ENCODE results near the gene HSD17B14. TPM values are rescaled to one million over a fixed set of nuclear protein-coding genes. Genes with fewer than 3 reads are reported as not detected.

HSD17B14 gene
- total and polyA plus RNA-seq, 2 donors (not counting 1 experiment from before 2014, with no cell fraction given), result 4.5 to 11.1 TPM

DNA sequence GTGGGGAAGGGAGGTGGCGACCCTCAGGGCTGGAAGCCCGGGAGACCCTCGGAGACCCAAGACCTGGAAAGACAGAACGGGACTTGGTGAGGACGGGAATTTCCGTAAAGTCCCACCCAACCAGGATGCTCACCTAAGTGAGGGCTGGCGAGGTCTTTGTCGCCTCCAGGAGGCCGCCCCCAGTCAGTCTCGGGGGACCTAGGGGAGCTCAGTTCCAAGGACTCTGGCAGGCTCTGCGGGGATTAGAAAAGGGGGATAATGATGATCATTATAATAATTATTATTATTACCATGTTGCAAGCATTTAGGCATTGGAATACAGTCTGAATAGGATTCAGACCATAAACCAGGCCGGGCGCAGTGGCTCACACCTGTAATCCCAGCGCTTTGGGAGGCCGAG is 9.1 kb upstream of the HSD17B14 start:
- H3K9me3 ChIP-seq (ENCODE audit: control insufficient read depth, insufficient read depth, low read depth, low read length), result no peaks in the 10 kb centered on the region
- no peak overlapping the region for H3K4me3 ChIP-seq (replicated peaks in 1 of 4; ENCODE audit: control extremely low read depth in 1 of 4, insufficient read depth in 1 of 4, low read depth in 3 of 4, low read length in 4 of 4)
- TF ChIP-seq, protein P1, sequence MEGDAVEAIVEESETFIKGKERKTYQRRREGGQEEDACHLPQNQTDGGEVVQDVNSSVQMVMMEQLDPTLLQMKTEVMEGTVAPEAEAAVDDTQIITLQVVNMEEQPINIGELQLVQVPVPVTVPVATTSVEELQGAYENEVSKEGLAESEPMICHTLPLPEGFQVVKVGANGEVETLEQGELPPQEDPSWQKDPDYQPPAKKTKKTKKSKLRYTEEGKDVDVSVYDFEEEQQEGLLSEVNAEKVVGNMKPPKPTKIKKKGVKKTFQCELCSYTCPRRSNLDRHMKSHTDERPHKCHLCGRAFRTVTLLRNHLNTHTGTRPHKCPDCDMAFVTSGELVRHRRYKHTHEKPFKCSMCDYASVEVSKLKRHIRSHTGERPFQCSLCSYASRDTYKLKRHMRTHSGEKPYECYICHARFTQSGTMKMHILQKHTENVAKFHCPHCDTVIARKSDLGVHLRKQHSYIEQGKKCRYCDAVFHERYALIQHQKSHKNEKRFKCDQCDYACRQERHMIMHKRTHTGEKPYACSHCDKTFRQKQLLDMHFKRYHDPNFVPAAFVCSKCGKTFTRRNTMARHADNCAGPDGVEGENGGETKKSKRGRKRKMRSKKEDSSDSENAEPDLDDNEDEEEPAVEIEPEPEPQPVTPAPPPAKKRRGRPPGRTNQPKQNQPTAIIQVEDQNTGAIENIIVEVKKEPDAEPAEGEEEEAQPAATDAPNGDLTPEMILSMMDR (conservative IDR thresholded peaks at IDR 0.05 in 1 of 2, IDR thresholded peaks at IDR 0.05 in 1 of 2; ENCODE audit: low read depth in 1 of 2, low read length in 2 of 2), result no peak
- TF ChIP-seq EZH2 (IDR thresholded peaks at IDR 0.05; ENCODE audit: low read length, missing control alignments), result no peak
- no peaks in the 10 kb centered on the region for H3K4me1 ChIP-seq (ENCODE audit: control insufficient read depth, extremely low read depth, insufficient read depth, low read length)
- peaks cover 2% of the 10 kb centered on the region for H3K36me3 ChIP-seq (ENCODE audit: control insufficient read depth, insufficient read depth, low read length)
- no peak overlapping the region for H3K4me2 ChIP-seq (ENCODE audit: extremely low read depth, insufficient read depth, low read length)
- H3K27me3 ChIP-seq (ENCODE audit: control insufficient read depth, insufficient read depth, low read length), result no peaks in the 10 kb centered on the region
- no peaks in the 10 kb centered on the region for H3K79me2 ChIP-seq (ENCODE audit: control insufficient read depth, insufficient read depth, low read length)
- no peaks in the 10 kb centered on the region for H4K20me1 ChIP-seq (ENCODE audit: control insufficient read depth, extremely low read depth, insufficient read depth, low read length)
- no peak overlapping the region for H2AFZ ChIP-seq (ENCODE audit: low read length)
- no peak for DNase-seq (ENCODE audit: low read depth in 2 of 2)
- H3K27ac ChIP-seq (ENCODE audit: insufficient read depth, low read length), result no peak overlapping the region
- H3K9ac ChIP-seq (ENCODE audit: insufficient read depth, low read length), result no peak overlapping the region

DNA sequence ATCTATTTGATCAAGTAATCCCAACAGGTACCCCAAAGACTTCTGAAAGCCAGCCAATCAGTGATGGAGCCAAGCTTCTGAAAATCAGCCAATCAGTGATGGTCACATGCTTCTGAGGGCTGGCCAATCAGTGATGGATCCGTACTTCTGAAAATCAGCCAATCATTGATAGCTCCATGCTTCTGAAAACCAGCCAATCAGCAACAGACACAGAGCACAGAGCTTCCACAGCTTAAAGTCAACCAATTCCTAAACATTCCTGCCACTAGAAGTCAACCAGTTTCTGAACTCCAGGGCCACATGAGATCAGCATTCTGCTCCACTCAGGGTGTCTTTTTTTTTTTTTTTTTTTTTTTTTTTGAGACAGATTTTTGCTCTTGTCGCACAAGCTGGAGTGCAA is 8.2 kb upstream of the HSD17B14 start:
- Histone ChIP-seq H3K27me3 (ENCODE audit: control insufficient read depth, insufficient read depth, low read length) (no peaks in the 10 kb centered on the region), H3K9ac (ENCODE audit: insufficient read depth, low read length) (no peak overlapping the region), H3K36me3 (ENCODE audit: control insufficient read depth, insufficient read depth, low read length) (peaks cover 2% of the 10 kb centered on the region), H3K79me2 (ENCODE audit: control insufficient read depth, insufficient read depth, low read length) (no peaks in the 10 kb centered on the region), H4K20me1 (ENCODE audit: control insufficient read depth, extremely low read depth, insufficient read depth, low read length) (no peaks in the 10 kb centered on the region), H3K27ac (ENCODE audit: insufficient read depth, low read length) (no peak overlapping the region), H3K9me3 (ENCODE audit: control insufficient read depth, insufficient read depth, low read depth, low read length) (no peaks in the 10 kb centered on the region), H3K4me1 (ENCODE audit: control insufficient read depth, extremely low read depth, insufficient read depth, low read length) (no peaks in the 10 kb centered on the region), H2AFZ (ENCODE audit: low read length) (no peak overlapping the region), H3K4me3 (replicated peaks in 1 of 4; ENCODE audit: control extremely low read depth in 1 of 4, insufficient read depth in 1 of 4, low read depth in 3 of 4, low read length in 4 of 4) (no peak overlapping the region), H3K4me2 (ENCODE audit: extremely low read depth, insufficient read depth, low read length) (no peak overlapping the region)
- no peak for TF ChIP-seq EZH2 (IDR thresholded peaks at IDR 0.05; ENCODE audit: low read length, missing control alignments)
- TF ChIP-seq, protein P1 (conservative IDR thresholded peaks at IDR 0.05 in 1 of 2, IDR thresholded peaks at IDR 0.05 in 1 of 2; ENCODE audit: low read depth in 1 of 2, low read length in 2 of 2), result peak; percentile 8 to 18
- DNase-seq (ENCODE audit: low read depth in 2 of 2), result peak; percentile 50 to 68

DNA sequence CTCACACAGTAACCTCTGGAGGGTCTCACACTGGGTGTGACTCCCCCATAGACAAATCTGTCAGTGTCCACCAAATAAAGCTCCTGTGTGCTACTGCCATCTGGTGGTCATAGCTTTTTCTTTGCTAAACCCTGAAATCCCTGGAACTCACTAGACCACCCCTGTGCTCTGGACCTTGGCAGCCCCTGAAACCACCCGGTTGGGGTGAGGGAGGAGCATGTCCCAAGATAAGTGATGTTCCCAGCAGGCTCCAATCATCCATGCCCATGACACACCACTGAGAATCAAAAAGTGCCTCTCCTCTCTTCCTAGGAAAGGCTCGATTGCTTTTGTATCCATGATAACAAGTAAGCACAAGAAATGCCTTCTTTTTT is 6.5 kb upstream of the HSD17B14 start:
- Histone ChIP-seq H3K79me2 (ENCODE audit: control insufficient read depth, insufficient read depth, low read length) (no peaks in the 10 kb centered on the region), H3K9ac (ENCODE audit: insufficient read depth, low read length) (no peak overlapping the region), H3K27me3 (ENCODE audit: control insufficient read depth, insufficient read depth, low read length) (no peaks in the 10 kb centered on the region), H3K9me3 (ENCODE audit: control insufficient read depth, insufficient read depth, low read depth, low read length) (no peaks in the 10 kb centered on the region), H2AFZ (ENCODE audit: low read length) (no peak overlapping the region), H3K4me3 (replicated peaks in 1 of 4; ENCODE audit: control extremely low read depth in 1 of 4, insufficient read depth in 1 of 4, low read depth in 3 of 4, low read length in 4 of 4) (no peak overlapping the region), H3K27ac (ENCODE audit: insufficient read depth, low read length) (no peak overlapping the region), H4K20me1 (ENCODE audit: control insufficient read depth, extremely low read depth, insufficient read depth, low read length) (no peaks in the 10 kb centered on the region), H3K4me2 (ENCODE audit: extremely low read depth, insufficient read depth, low read length) (no peak overlapping the region), H3K4me1 (ENCODE audit: control insufficient read depth, extremely low read depth, insufficient read depth, low read length) (no peaks in the 10 kb centered on the region), H3K36me3 (ENCODE audit: control insufficient read depth, insufficient read depth, low read length) (no peaks in the 10 kb centered on the region)
- peak; percentile 19 to 64 for DNase-seq (ENCODE audit: low read depth in 2 of 2)
- TF ChIP-seq EZH2 (IDR thresholded peaks at IDR 0.05; ENCODE audit: low read length, missing control alignments), result no peak
- TF ChIP-seq, protein P1 (conservative IDR thresholded peaks at IDR 0.05 in 1 of 2, IDR thresholded peaks at IDR 0.05 in 1 of 2; ENCODE audit: low read depth in 1 of 2, low read length in 2 of 2), result peak; percentile 76 to 84
